A673 (cell line): ENCODE measurements around the gene ZSCAN12. TPM values are rescaled to one million over a fixed set of nuclear protein-coding genes. Genes with fewer than 3 reads are reported as not detected.

Source experiments
- BruUV-seq: library from RNA; stranded (reverse); fragments of 400-500 nt; replicated peaks from 2 replicates; lab custom pipeline; 2021; lab: Mats Ljungman, UMichigan
- CTCF ChIA-PET: fragments of 300-600 bp; sonication (Branson Sonifier 250); formaldehyde crosslinking; loops from one replicate; lab custom pipeline; 2022; ENCODE audit warnings: antibody characterized with exemption; lab: Charles Lee
- POLR2A ChIA-PET: fragments of 300-600 bp; sonication (Branson Sonifier 250); formaldehyde crosslinking; loops from one replicate; lab custom pipeline; 2022; ENCODE audit warnings: antibody characterized with exemption; ENCODE audit not compliant: low non-redundant PET; lab: Charles Lee
- DNase-seq: peaks from one replicate; pipeline ENCODE4 v3.0.0-alpha.2; 2015; ENCODE audit warnings: low spot score
- H3K27ac ChIP-seq: fragments of 200-600 bp; sonication (generic); 2 replicates; pipeline ENCODE4 v1.5.1; 2016; ENCODE audit warnings: mixed run types, low read depth, mild to moderate bottlenecking, mixed read lengths, antibody characterized with exemption, low read length; ENCODE audit not compliant: poor library complexity, severe bottlenecking
- H3K27me3 ChIP-seq: fragments of 200-600 bp; sonication (generic); replicated peaks from 2 replicates; pipeline ENCODE4 v1.6.1; 2017; ENCODE audit warnings: mixed run types, low read depth, mild to moderate bottlenecking, mixed read lengths, antibody characterized with exemption, low read length; ENCODE audit not compliant: insufficient read depth, poor library complexity
- H3K36me3 ChIP-seq: fragments of 200-600 bp; sonication (generic); 2 replicates; pipeline ENCODE4 v1.6.1; 2016; ENCODE audit warnings: mixed run types, mild to moderate bottlenecking, mixed read lengths, antibody characterized with exemption, low read length; ENCODE audit not compliant: insufficient read depth, poor library complexity, severe bottlenecking
- H3K4me1 ChIP-seq: fragments of 200-600 bp; sonication (generic); 2 replicates; pipeline ENCODE4 v1.6.1; 2017; ENCODE audit warnings: mixed run types, mild to moderate bottlenecking, mixed read lengths, antibody characterized with exemption, low read length; ENCODE audit not compliant: insufficient read depth, poor library complexity, severe bottlenecking
- H3K4me3 ChIP-seq: fragments of 200-600 bp; sonication (generic); 2 replicates; pipeline ENCODE4 v1.5.1; 2016; ENCODE audit warnings: low read depth, mixed run types, mild to moderate bottlenecking, mixed read lengths, low read length; ENCODE audit not compliant: poor library complexity, severe bottlenecking
- H3K9me3 ChIP-seq: fragments of 200-600 bp; sonication (generic); 2 replicates; pipeline ENCODE4 v1.6.1; 2016; ENCODE audit warnings: mixed run types, low read depth, mild to moderate bottlenecking, mixed read lengths, antibody characterized with exemption, low read length; ENCODE audit not compliant: poor library complexity, severe bottlenecking
- CTCF ChIP-seq: fragments of 300-800, 200-600 bp; sonication (generic); conservative IDR thresholded peaks from 2 replicates; pipeline ENCODE4 v1.5.1; 2017; ENCODE audit warnings: low read depth, mild to moderate bottlenecking, antibody characterized with exemption, low read length, moderate library complexity, mixed read lengths
- EZH2 ChIP-seq: fragments of 200-600 bp; sonication (generic); IDR thresholded peaks from 2 replicates; pipeline ENCODE4 v1.6.1; 2017; ENCODE audit warnings: borderline replicate concordance, low read depth, mild to moderate bottlenecking, mixed read lengths, antibody characterized with exemption, low read length; ENCODE audit not compliant: poor library complexity, severe bottlenecking
- intact Hi-C: fragments of 100-400 bp; cut with micrococcal nuclease; formaldehyde crosslinking; loops from one replicate; pipeline ENCODE4 v1.10.0; 2022; ENCODE audit not compliant: unreplicated experiment
- total RNA-seq: library from RNA; stranded (reverse); gene quantifications from 2 replicates; pipeline ENCODE4 v1.2.3, GENCODE V29; 2021

Gene ZSCAN12
- total RNA-seq, 1 experiment from 2014 or later, result 13.1 TPM

DNA sequence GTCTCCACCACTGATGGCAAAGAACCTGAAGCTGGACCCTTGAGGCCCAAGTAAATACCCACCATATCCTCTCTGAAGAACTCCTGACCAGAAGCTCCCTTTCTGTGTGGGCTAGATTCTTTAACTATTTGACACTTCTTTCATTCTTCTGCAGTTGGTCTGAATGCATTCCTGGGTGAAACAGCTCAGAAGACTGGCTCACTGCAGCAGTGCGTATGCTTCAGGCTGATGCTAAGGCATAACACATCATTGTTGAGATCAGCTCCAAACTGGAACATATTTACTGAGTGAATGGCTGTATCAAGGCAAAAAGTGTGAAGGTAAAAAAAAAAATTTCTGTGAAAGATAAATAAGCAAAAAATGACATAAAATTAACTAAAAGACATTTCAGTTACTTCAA is 24.0 kb upstream of the ZSCAN12 start:
- H3K36me3 ChIP-seq, result no peaks in the 10 kb centered on the region
- H3K9me3 ChIP-seq, result no peaks in the 10 kb centered on the region
- intact Hi-C loops, result no loop called here
- no peak overlapping the region for H3K27ac ChIP-seq
- H3K4me1 ChIP-seq, result no peaks in the 10 kb centered on the region
- no peak for DNase-seq
- ChIA-PET CTCF (no interaction called here), POLR2A (no interaction called here)
- no peaks in the 10 kb centered on the region for H3K27me3 ChIP-seq
- H3K4me3 ChIP-seq, result no peak overlapping the region
- BruUV-seq, result no TSS peak
- TF ChIP-seq EZH2, result no peak

- no peak overlapping the region for H3K4me3 ChIP-seq
- H3K4me1 ChIP-seq, result no peaks in the 10 kb centered on the region
- no peaks in the 10 kb centered on the region for H3K36me3 ChIP-seq
- intact Hi-C loops, result no loop called here
- ChIA-PET POLR2A (no interaction called here), CTCF (no interaction called here)
- no peak for DNase-seq
- H3K27ac ChIP-seq, result no peak overlapping the region
- no TSS peak for BruUV-seq
- TF ChIP-seq EZH2, result no peak
- no peak for TF ChIP-seq CTCF
- H3K27me3 ChIP-seq, result no peaks in the 10 kb centered on the region
- H3K9me3 ChIP-seq, result no peaks in the 10 kb centered on the region
Measured at GRCh38 chr6:28413681-28414080, 14.1 kb upstream of the ZSCAN12 start.

DNA sequence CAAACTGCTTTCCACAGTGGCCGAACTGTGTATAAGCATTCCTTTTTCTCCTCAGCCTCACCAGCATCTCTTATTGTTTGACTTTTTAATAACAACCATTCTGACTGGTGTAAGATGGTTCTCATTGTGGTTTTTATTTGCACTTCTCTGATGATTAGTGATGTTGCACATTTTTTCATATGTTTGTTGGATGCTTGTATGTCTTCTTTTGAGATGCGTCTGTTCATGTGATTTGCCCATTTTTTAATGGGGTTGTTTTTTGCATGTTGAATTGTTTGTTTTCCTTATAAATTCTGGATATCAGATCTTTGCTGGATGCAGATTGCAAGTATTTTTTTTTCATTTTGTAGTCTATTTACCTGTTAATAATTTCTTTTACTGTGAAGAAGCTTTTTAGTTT is 11.2 kb upstream of the ZSCAN12 start:
- ChIA-PET POLR2A (no interaction called here), CTCF (no interaction called here)
- no peak for DNase-seq
- Histone ChIP-seq H3K36me3 (no peaks in the 10 kb centered on the region), H3K4me3 (no peak overlapping the region), H3K4me1 (no peaks in the 10 kb centered on the region), H3K27ac (no peak overlapping the region), H3K9me3 (no peaks in the 10 kb centered on the region), H3K27me3 (no peaks in the 10 kb centered on the region)
- BruUV-seq, result no TSS peak
- intact Hi-C loops, result no loop called here
- TF ChIP-seq EZH2, result no peak
- no peak for TF ChIP-seq CTCF

GRCh38 chr6:28408076-28408802 is 8.7 kb upstream of the ZSCAN12 start:
- BruUV-seq, result no TSS peak
- DNase-seq, result no peak
- CTCF ChIA-PET, result no interaction called here

More at GRCh38 chr6:28408076-28408802, 8.7 kb upstream of the ZSCAN12 start:
- H3K27me3 ChIP-seq, result no peaks in the 10 kb centered on the region
- no peaks in the 10 kb centered on the region for H3K36me3 ChIP-seq
- no peak overlapping the region for H3K4me3 ChIP-seq
- H3K4me1 ChIP-seq, result no peaks in the 10 kb centered on the region
- H3K9me3 ChIP-seq, result no peaks in the 10 kb centered on the region
- intact Hi-C loops, result no loop called here
- no peak overlapping the region for H3K27ac ChIP-seq
- no peak for TF ChIP-seq CTCF
- no peak for TF ChIP-seq EZH2
- POLR2A ChIA-PET, result no interaction called here
